ENCODE data around the gene NAA10. TPM values are rescaled to one million over a fixed set of nuclear protein-coding genes. Genes with fewer than 3 reads are reported as not detected.

Gene NAA10
- total RNA-seq, 3 donors from 2014 or later, result 52.2 to 72.3 (median 68.9) TPM

DNA sequence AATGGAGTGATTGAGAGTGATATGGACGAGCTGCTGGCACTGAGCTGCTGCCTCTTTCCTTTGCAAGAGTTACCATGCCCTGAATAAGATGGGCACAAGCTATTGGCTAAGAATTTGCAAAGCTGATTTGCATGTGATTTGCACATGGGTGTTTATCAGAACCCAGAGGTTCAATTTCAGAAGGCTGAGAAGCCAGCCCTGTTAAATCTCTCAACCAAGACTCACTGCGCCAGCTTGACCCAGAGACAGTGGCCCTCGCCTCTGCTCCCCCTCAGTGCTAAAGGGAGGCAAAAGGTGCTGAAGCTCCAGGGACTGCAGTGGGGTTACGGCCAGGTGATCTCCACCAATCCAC lies 9.5 kb downstream of the NAA10 start:
- DNase-seq, result no peak
- Histone ChIP-seq H3K4me1 (ENCODE audit: low read depth) (peaks cover 10% of the 10 kb centered on the region), H3K9me3 (no peaks in the 10 kb centered on the region), H3K4me3 (no peak overlapping the region), H3K36me3 (ENCODE audit: low read depth) (no peaks in the 10 kb centered on the region)
- ATAC-seq, result no peak
- intact Hi-C loops (cut with DNase I, micrococcal nuclease), result no loop called here
- TF ChIP-seq, protein P1, sequence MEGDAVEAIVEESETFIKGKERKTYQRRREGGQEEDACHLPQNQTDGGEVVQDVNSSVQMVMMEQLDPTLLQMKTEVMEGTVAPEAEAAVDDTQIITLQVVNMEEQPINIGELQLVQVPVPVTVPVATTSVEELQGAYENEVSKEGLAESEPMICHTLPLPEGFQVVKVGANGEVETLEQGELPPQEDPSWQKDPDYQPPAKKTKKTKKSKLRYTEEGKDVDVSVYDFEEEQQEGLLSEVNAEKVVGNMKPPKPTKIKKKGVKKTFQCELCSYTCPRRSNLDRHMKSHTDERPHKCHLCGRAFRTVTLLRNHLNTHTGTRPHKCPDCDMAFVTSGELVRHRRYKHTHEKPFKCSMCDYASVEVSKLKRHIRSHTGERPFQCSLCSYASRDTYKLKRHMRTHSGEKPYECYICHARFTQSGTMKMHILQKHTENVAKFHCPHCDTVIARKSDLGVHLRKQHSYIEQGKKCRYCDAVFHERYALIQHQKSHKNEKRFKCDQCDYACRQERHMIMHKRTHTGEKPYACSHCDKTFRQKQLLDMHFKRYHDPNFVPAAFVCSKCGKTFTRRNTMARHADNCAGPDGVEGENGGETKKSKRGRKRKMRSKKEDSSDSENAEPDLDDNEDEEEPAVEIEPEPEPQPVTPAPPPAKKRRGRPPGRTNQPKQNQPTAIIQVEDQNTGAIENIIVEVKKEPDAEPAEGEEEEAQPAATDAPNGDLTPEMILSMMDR (IDR thresholded peaks at IDR 0.05), result no peak

DNA sequence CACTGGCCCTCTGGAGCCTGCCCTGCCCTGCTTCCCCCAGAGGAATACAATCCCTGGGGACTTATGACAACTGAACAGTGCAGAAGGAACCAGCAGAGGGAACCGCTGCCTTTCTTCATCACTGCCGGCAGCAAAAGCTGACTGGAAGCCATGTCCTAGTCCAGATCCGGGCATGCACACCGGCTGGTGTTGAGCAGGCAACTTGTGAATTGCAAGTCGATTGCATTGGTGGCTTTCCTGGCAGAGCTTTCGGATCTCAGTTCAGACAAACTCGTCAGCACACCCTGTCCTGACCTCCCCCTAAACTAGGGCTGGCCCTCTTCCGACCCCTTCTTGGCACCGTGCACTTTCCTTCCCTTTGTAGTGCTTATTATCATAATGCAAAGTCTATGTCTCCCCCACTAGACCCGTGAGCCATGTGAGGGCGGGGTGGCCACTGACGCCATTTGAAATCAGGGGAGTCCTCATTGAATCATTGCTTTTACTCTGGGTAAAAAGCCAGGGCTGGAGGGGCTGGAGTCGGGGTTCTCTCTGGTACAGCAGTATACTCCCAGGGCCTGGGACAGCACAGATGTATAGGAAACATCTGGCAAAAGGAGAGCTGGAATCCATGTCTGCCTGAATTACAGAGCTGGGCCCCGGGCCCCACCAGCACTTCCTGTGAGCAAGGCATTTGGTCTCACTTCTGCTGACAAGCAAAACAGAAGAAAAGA lies 10.5 kb downstream of the NAA10 start:
- H3K4me1 ChIP-seq (ENCODE audit: low read depth), result peaks cover 6% of the 10 kb centered on the region
- H3K9me3 ChIP-seq, result no peaks in the 10 kb centered on the region
- TF ChIP-seq, protein P1 (IDR thresholded peaks at IDR 0.05), result no peak
- intact Hi-C loops (cut with DNase I, micrococcal nuclease), result no loop called here
- ATAC-seq (no peak), DNase-seq (peak in 2 of 3 donors; percentile 37 to 56)
- no peak overlapping the region for H3K4me3 ChIP-seq
- H3K36me3 ChIP-seq (ENCODE audit: low read depth), result no peaks in the 10 kb centered on the region

DNA sequence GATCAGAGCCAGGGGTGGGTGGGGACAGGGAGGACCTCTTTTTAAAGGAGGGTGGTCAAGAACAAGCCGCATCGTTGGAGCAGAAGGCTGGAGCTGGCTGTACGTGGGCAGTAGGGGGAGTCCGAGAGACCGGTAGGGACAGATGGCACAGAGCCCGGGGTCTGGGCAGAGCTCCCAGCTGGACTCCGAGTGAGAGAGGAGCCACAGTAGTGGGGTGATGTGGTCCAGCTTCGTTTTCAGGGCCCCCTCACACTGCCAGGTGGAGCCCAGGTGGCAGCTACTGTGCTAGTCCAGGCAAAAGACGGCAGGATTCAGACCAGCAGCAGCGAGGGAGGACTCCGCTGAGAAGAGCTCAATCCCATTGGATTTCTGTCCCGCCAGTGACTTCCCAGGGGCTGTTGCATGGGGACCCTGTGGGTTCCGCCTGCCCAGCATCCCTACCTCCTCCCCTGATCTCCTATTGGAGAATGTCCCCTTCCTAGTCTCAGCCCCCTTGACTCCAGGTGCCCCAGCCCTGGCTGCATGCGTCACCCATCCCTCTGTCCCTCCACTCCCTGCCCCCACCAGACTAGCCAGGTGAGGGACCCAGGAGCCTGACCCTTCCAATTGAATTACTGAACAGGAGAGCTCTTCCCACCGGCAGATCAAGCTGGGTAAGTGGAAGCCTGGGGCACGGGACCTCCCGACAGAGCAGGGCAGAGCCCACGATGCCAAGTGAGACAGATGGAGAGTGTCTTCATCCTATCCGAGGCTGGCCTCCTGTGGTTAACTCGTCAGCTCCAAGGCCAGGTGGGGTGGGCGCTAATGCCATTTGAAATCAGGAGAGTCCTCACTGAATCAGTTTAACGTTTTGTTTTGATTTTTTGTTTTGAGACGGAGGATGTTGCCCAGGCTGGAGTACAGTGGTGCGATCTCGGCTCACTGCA lies 11.6 kb downstream of the NAA10 start:
- TF ChIP-seq, protein P1 (IDR thresholded peaks at IDR 0.05), result no peak
- no peak for ATAC-seq
- no peaks in the 10 kb centered on the region for H3K36me3 ChIP-seq (ENCODE audit: low read depth)
- DNase-seq, result peak; percentile 54 to 66 (median 66)
- no peaks in the 10 kb centered on the region for H3K4me1 ChIP-seq (ENCODE audit: low read depth)
- intact Hi-C loops (cut with DNase I, micrococcal nuclease), result no loop called here
- no peaks in the 10 kb centered on the region for H3K9me3 ChIP-seq
- no peak overlapping the region for H3K4me3 ChIP-seq

DNA sequence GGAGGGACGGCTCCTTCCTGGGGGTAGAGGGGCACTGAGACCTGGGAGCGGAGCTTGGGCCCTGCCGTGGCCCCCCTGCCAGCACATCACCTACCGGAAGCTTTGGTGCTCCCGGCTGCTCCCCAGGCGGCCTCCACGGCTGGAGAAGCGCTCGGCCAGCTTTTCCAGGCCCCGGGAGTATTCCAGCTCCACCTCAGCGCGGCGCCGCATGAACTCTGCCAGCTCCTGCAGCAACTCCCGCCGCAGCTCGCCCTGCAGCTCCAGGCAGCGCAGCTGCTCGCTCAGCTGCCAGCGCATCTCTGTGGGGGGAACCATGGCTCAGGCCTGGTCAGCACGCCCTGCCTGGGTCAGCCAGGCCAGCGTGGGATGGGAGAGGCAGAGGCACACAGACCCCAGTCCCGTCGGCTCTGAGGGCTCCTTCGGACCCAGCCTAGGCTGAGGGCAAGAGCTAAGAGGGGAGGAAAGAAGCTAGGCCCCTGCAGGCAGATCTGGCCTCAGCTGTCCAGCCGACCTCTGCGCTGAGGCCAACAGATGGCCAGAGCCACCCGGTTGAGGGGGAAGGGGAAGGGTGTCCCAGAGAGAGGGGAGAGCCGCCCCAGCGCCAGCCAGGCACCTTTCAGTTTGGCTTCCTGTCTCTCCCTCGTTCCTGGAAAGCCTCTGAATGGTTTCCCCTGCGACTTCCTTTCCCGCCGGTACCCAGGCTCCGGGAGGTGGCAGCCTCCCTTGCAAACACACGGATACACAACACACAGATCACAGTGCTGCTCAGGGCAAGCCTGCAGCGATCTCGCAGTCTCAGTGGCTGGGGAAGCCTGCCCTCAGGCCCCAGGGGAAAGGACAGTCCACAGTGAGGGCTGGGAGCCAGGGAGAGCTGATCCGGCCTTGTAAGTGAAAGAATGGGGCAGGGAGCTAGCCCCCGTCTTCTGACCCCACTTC lies 13.1 kb downstream of the NAA10 start:
- Histone ChIP-seq H3K36me3 (ENCODE audit: low read depth) (no peaks in the 10 kb centered on the region), H3K4me1 (ENCODE audit: low read depth) (no peaks in the 10 kb centered on the region), H3K9me3 (no peaks in the 10 kb centered on the region), H3K4me3 (no peak overlapping the region)
- ATAC-seq (no peak), DNase-seq (peak in 1 of 3 donors; percentile 49)
- intact Hi-C loops (cut with DNase I, micrococcal nuclease), result no loop called here
- TF ChIP-seq, protein P1 (IDR thresholded peaks at IDR 0.05), result no peak

DNA sequence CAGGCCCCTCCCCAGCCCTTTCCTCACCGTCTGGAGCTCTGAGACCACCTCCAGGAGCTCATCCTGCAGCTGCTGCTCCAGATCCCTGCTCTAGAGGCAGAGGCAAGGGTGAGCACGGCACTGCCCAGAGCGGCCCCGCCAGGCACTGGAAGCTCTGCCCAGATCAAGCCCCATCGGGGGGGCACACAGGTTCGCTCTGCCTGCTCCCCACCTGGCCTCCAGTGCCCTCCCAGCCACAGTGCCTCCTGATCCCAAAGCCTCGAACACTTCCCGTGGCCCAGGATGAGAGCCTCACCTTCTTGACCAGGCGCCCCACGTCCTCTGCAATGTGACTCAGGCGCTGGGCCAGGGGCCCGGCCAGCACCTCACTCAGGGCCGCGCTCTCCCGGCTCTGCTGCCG lies 13.8 kb downstream of the NAA10 start:
- H3K4me1 ChIP-seq (ENCODE audit: low read depth), result no peaks in the 10 kb centered on the region
- H3K9me3 ChIP-seq, result no peaks in the 10 kb centered on the region
- intact Hi-C loops (cut with DNase I, micrococcal nuclease), result no loop called here
- DNase-seq (no peak), ATAC-seq (no peak)
- no peak overlapping the region for H3K4me3 ChIP-seq
- no peaks in the 10 kb centered on the region for H3K36me3 ChIP-seq (ENCODE audit: low read depth)
- TF ChIP-seq, protein P1 (IDR thresholded peaks at IDR 0.05), result no peak
